Measurements from ENCODE around the gene SNX32. TPM values are rescaled to one million over a fixed set of nuclear protein-coding genes. Genes with fewer than 3 reads are reported as not detected.
A peak's percentile ranks its signal among the peaks of the same experiment; 100 is the strongest.

The SNX32 gene
- total and polyA plus RNA-seq, 9 of the 15 experiments (the other 6 are each of a cell fraction or from before 2014, with no cell fraction given) = 0.03 TPM; not detected in 7

DNA sequence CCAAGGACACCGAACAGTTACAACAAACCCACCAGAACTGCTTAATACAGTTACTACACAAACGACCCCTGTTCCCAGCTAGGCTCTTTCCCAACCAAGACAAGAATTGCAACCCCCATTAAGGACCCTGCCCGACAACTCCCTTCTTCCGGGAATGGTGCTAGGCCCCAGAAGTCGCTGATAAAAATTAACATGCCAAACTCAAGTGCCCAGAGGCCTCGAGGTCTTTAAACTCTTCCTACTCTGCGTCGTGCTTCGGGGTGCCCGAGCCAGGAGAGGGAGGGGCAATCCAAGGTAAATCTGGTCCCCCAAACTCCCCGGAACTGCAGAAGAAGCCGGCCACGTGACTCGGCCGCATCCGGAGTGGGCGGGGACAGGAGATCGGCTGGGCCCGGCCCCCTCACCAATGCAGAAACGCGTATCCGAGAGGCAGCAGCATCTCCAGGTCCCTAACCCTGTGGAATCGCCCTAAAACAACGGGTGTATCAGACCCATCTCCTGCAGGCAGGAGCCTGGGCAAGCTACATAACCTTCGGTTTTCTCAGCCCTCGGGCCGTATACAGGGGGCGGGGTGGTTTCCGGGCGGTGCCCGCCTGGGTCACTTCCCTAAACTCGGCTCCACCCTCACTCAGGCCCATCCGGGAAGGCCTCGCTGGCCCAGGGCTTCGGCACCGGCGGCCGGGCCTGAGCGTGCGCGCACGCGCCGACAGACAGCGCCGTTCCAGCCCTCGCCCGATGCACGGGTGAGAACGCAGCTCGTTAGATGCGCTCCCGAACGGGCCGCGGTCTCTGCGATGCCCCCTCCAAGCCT, 23.1 kb downstream of the SNX32 start (continued):
- TF ChIP-seq ZFP30 (CRISPR knock-in tag; IDR thresholded peaks at IDR 0.05; ENCODE audit: borderline replicate concordance) = no peak
- no peak; the same call in 1 of the 2 replicates for TF ChIP-seq GATAD2A (IDR thresholded peaks at IDR 0.05)
- no peak for TF ChIP-seq ZNF561 (CRISPR knock-in tag; conservative IDR thresholded peaks at IDR 0.05)
- TF ChIP-seq BHLHE40 (IDR thresholded peaks at IDR 0.05; ENCODE audit: low read length) = no peak; the same call in 1 of the 2 replicates
- no peak for TF ChIP-seq ZNF41 (CRISPR knock-in tag; conservative IDR thresholded peaks at IDR 0.05)
- TF ChIP-seq, protein P1, sequence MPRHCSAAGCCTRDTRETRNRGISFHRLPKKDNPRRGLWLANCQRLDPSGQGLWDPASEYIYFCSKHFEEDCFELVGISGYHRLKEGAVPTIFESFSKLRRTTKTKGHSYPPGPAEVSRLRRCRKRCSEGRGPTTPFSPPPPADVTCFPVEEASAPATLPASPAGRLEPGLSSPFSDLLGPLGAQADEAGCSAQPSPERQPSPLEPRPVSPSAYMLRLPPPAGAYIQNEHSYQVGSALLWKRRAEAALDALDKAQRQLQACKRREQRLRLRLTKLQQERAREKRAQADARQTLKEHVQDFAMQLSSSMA (CRISPR knock-in tag; IDR thresholded peaks at IDR 0.05) = 0 out of 2 replicates have a peak, but pooled peaks have one; percentile 7
- no peak for TF ChIP-seq EWSR1 (IDR thresholded peaks at IDR 0.05; ENCODE audit: borderline replicate concordance, low read depth, partially characterized antibody)
- TF ChIP-seq FOXM1 (IDR thresholded peaks at IDR 0.05; ENCODE audit: low read depth) = no peak
- TF ChIP-seq FOXM1 (CRISPR knock-in tag; IDR thresholded peaks at IDR 0.05; ENCODE audit: low read depth) = no peak; the same call in none of the 2 replicates
- TF ChIP-seq MECOM (CRISPR knock-in tag; IDR thresholded peaks at IDR 0.05) = no peak
- TF ChIP-seq, protein P2, sequence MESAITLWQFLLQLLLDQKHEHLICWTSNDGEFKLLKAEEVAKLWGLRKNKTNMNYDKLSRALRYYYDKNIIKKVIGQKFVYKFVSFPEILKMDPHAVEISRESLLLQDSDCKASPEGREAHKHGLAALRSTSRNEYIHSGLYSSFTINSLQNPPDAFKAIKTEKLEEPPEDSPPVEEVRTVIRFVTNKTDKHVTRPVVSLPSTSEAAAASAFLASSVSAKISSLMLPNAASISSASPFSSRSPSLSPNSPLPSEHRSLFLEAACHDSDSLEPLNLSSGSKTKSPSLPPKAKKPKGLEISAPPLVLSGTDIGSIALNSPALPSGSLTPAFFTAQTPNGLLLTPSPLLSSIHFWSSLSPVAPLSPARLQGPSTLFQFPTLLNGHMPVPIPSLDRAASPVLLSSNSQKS (CRISPR knock-in tag; IDR thresholded peaks at IDR 0.05) = no peak
- TF ChIP-seq ZNF584 (CRISPR knock-in tag; IDR thresholded peaks at IDR 0.05; ENCODE audit: low read depth) = no peak
- no peak for TF ChIP-seq CTCFL (IDR thresholded peaks at IDR 0.05; ENCODE audit: borderline replicate concordance, insufficient read depth, low read depth, low read length, poor library complexity, severe bottlenecking)
- TF ChIP-seq GTF2B (IDR thresholded peaks at IDR 0.05; ENCODE audit: extremely low read depth, insufficient read length) = no peak
- TF ChIP-seq, protein P3, sequence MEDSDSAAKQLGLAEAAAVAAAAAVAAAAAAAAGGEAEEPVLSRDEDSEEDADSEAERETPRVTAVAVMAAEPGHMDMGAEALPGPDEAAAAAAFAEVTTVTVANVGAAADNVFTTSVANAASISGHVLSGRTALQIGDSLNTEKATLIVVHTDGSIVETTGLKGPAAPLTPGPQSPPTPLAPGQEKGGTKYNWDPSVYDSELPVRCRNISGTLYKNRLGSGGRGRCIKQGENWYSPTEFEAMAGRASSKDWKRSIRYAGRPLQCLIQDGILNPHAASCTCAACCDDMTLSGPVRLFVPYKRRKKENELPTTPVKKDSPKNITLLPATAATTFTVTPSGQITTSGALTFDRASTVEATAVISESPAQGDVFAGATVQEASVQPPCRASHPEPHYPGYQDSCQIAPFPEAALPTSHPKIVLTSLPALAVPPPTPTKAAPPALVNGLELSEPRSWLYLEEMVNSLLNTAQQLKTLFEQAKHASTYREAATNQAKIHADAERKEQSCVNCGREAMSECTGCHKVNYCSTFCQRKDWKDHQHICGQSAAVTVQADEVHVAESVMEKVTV (CRISPR knock-in tag; IDR thresholded peaks at IDR 0.05) = no peak
- TF ChIP-seq KDM1A (IDR thresholded peaks at IDR 0.05) = no peak
- no peak for TF ChIP-seq SMAD2 (IDR thresholded peaks at IDR 0.05; ENCODE audit: low read depth, low read length)
- TF ChIP-seq, protein P4, sequence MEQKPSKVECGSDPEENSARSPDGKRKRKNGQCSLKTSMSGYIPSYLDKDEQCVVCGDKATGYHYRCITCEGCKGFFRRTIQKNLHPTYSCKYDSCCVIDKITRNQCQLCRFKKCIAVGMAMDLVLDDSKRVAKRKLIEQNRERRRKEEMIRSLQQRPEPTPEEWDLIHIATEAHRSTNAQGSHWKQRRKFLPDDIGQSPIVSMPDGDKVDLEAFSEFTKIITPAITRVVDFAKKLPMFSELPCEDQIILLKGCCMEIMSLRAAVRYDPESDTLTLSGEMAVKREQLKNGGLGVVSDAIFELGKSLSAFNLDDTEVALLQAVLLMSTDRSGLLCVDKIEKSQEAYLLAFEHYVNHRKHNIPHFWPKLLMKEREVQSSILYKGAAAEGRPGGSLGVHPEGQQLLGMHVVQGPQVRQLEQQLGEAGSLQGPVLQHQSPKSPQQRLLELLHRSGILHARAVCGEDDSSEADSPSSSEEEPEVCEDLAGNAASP (IDR thresholded peaks at IDR 0.05) = no peak
- TF ChIP-seq MTA3 (IDR thresholded peaks at IDR 0.05; ENCODE audit: borderline replicate concordance) = peak; percentile 19; the same call in 1 of the 2 replicates
- no peak for TF ChIP-seq NFRKB (IDR thresholded peaks at IDR 0.05; ENCODE audit: low read depth)
